HFF-Myc (cell line): ENCODE data around the gene FBXO9.

Source experiments
- DNase-seq: peaks from one replicate; pipeline ENCODE4 v3.0.0-alpha.2; 2011; ENCODE audit warnings: low read depth; ENCODE audit errors: extremely low read depth
- H3K4me3 ChIP-seq: replicated peaks from 2 replicates; pipeline ENCODE4 v1.5.1; 2011; ENCODE audit warnings: low read depth, mild to moderate bottlenecking, control low read depth, low read length
- CTCF ChIP-seq: IDR thresholded peaks from 2 replicates; pipeline ENCODE4 v1.5.1; 2012; ENCODE audit warnings: mild to moderate bottlenecking, low read depth, low read length, control low read depth; ENCODE audit errors: missing control alignments

FBXO9 gene

GRCh38 chr6:53086302-53086701 lies 21.1 kb downstream of the FBXO9 start:
- H3K4me3 ChIP-seq, result no peak overlapping the region
- TF ChIP-seq CTCF, result no peak
- DNase-seq, result no peak

- no peak overlapping the region for H3K4me3 ChIP-seq
- no peak for DNase-seq
- no peak for TF ChIP-seq CTCF
Observed at GRCh38 chr6:53089948-53090347, 24.7 kb downstream of the FBXO9 start.

- no peak for DNase-seq
- no peak for TF ChIP-seq CTCF
Observed at GRCh38 chr6:53090576-53090975, 25.4 kb downstream of the FBXO9 start.

GRCh38 chr6:53095270-53095669 lies 30.1 kb downstream of the FBXO9 start:
- no peak for DNase-seq
- no peak for TF ChIP-seq CTCF
- no peak overlapping the region for H3K4me3 ChIP-seq

More at GRCh38 chr6:53090576-53090975, 25.4 kb downstream of the FBXO9 start:
- no peak overlapping the region for H3K4me3 ChIP-seq

GRCh38 chr6:53095716-53096115 lies 30.5 kb downstream of the FBXO9 start:
- no peak for DNase-seq
- no peak for TF ChIP-seq CTCF
- no peak overlapping the region for H3K4me3 ChIP-seq

GRCh38 chr6:53100561-53100960 lies 35.4 kb downstream of the FBXO9 start:
- no peak for TF ChIP-seq CTCF
- H3K4me3 ChIP-seq, result no peak overlapping the region

GRCh38 chr6:53101006-53101405 lies 35.8 kb downstream of the FBXO9 start:
- H3K4me3 ChIP-seq, result no peak overlapping the region
- TF ChIP-seq CTCF, result no peak
- DNase-seq, result no peak

More at GRCh38 chr6:53100561-53100960, 35.4 kb downstream of the FBXO9 start:
- no peak for DNase-seq
